Lung microvascular endothelial cell (primary cell): ENCODE data around the gene LDB3. TPM values are rescaled to one million over a fixed set of nuclear protein-coding genes. Genes with fewer than 3 reads are reported as not detected.

Experiments
- DNase-seq, 2 donors: peaks; one replicate each; pipeline versions ENCODE4 v3.0.0 to v3.0.0-alpha.2; 2010; ENCODE audit warnings: low read depth in 2 of 2
- total RNA-seq: library from RNA; depleted of rRNA; stranded (reverse); fragments of >200 nt; gene quantifications from 2 replicates; pipeline ENCODE4 v1.2.1, GENCODE V29; 2014

LDB3 gene
- total RNA-seq, 1 donor from 2014 or later: not detected

- DNase-seq: no peak
Measured at GRCh38 chr10:86651021-86651471, 17.3 kb upstream of the LDB3 start.

GRCh38 chr10:86651631-86652331 is 16.5 kb upstream of the LDB3 start:
- no peak for DNase-seq

GRCh38 chr10:86652361-86653202 is 15.7 kb upstream of the LDB3 start:
- no peak for DNase-seq

- DNase-seq: no peak
Measured at GRCh38 chr10:86653379-86653778, 14.9 kb upstream of the LDB3 start.

- no peak for DNase-seq
Measured at GRCh38 chr10:86653987-86654386, 14.3 kb upstream of the LDB3 start.

- no peak for DNase-seq
Measured at GRCh38 chr10:86654411-86655172, 13.7 kb upstream of the LDB3 start, which contains the start of gene OPN4. Gene OPN4 (plus strand): TSS chr10:86654547. CDS start chr10:86654784, 237 bp downstream.

GRCh38 chr10:86655173-86655540 is 13.2 kb upstream of the LDB3 start:
- DNase-seq: no peak

- DNase-seq: no peak
Measured at GRCh38 chr10:86655596-86655995, 12.7 kb upstream of the LDB3 start.

GRCh38 chr10:86657011-86657395 is 11.3 kb upstream of the LDB3 start:
- DNase-seq: no peak

GRCh38 chr10:86657396-86658011 is 10.8 kb upstream of the LDB3 start:
- DNase-seq: no peak

GRCh38 chr10:86658261-86658741 is 10.0 kb upstream of the LDB3 start:
- no peak for DNase-seq

- no peak for DNase-seq
Measured at GRCh38 chr10:86658751-86659150, 9.6 kb upstream of the LDB3 start.

- no peak for DNase-seq
Measured at GRCh38 chr10:86659161-86659691, 9.1 kb upstream of the LDB3 start.

GRCh38 chr10:86659721-86660453 is 8.4 kb upstream of the LDB3 start:
- no peak for DNase-seq

GRCh38 chr10:86661161-86662025 is 6.9 kb upstream of the LDB3 start:
- no peak for DNase-seq

- DNase-seq: no peak
Measured at GRCh38 chr10:86662186-86663045, 5.9 kb upstream of the LDB3 start.

- DNase-seq: no peak
Measured at GRCh38 chr10:86663046-86663345, 5.3 kb upstream of the LDB3 start.

GRCh38 chr10:86663576-86664339 is 4.6 kb upstream of the LDB3 start:
- DNase-seq: no peak
